GM12878 (cell line): ENCODE results near the gene NTRK1. TPM values are rescaled to one million over a fixed set of nuclear protein-coding genes. Genes with fewer than 3 reads are reported as not detected.
A peak's percentile ranks its signal among the peaks of the same experiment; 100 is the strongest.

Source experiments
- ATAC-seq: fragments of 200-7000 bp; cut with Tn5 transposase; 3 replicates; pipeline ENCODE4 v1.9.1; 2020; ENCODE audit warnings: mild to moderate bottlenecking, moderate library complexity
- BruUV-seq: library from RNA; stranded (reverse); fragments of 400-500 nt; replicated peaks from 2 replicates; lab custom pipeline; 2021; lab: Mats Ljungman, UMichigan
- CTCF ChIA-PET: fragments of 300-600 bp; sonication (Branson Sonifier 250); formaldehyde crosslinking; extraction: SDS; loops from one replicate; lab custom pipeline; 2021; ENCODE audit warnings: inconsistent platforms; lab: Yijun Ruan, JAX
- POLR2A ChIA-PET: fragments of 350-600 bp; formaldehyde crosslinking; extraction: SDS; loops from one replicate; lab custom pipeline; 2021; ENCODE audit warnings: inconsistent platforms; lab: Charles Lee
- RAD21 ChIA-PET: fragments of 300-600 bp; sonication (Branson Sonifier 250); formaldehyde crosslinking; loops from one replicate; lab custom pipeline; 2023; ENCODE audit warnings: antibody characterized with exemption; ENCODE audit not compliant: unreplicated experiment; lab: Charles Lee
- SMC1A ChIA-PET: fragments of 300-600 bp; sonication (Branson Sonifier 250); formaldehyde crosslinking; loops from one replicate; lab custom pipeline; 2023; ENCODE audit not compliant: unreplicated experiment, uncharacterized antibody; lab: Charles Lee
- DNase-seq: peaks from one replicate; pipeline ENCODE4 v3.0.0-alpha.2; 2011; ENCODE audit warnings: low read depth, low spot score
- FAIRE-seq: peaks from 3 replicates; lab custom pipeline; 2011; peaks lifted over from hg19 to GRCh38; lab: Jason Lieb, UNC
- H2AFZ ChIP-seq: 2 replicates; pipeline ENCODE4 v1.6.0; 2011; ENCODE audit warnings: low read depth, low read length, control low read depth; ENCODE audit not compliant: control insufficient read depth
- H3K27ac ChIP-seq: 2 replicates; pipeline ENCODE4 v1.5.1; 2011; ENCODE audit warnings: control low read depth; ENCODE audit not compliant: control insufficient read depth, insufficient read depth
- H3K27me3 ChIP-seq, 2 experiments: replicated peaks in 1 of 2; 2 replicates each; pipeline versions ENCODE4 v1.6.0 to v1.6.1; 2011; ENCODE audit warnings: low read length in 1 of 2; ENCODE audit not compliant: control insufficient read depth in 2 of 2, insufficient read depth in 2 of 2
- H3K36me3 ChIP-seq, 2 experiments: 2 replicates each; pipeline ENCODE4 v1.5.1; 2011; ENCODE audit warnings: low read length in 1 of 2; ENCODE audit not compliant: control insufficient read depth in 2 of 2, insufficient read depth in 2 of 2
- H3K4me1 ChIP-seq: 2 replicates; pipeline ENCODE4 v1.6.1; 2011; ENCODE audit warnings: mild to moderate bottlenecking, low read length, moderate library complexity, mixed read lengths; ENCODE audit not compliant: control insufficient read depth, insufficient read depth
- H3K4me2 ChIP-seq: 2 replicates; pipeline ENCODE4 v1.6.0; 2011; ENCODE audit warnings: control low read depth; ENCODE audit not compliant: control insufficient read depth, insufficient read depth
- H3K4me3 ChIP-seq: fragments of 200-600 bp; sonication (generic); 2 replicates; pipeline ENCODE4 v1.5.1; 2016
- H3K79me2 ChIP-seq: 2 replicates; pipeline ENCODE4 v1.6.0; 2011; ENCODE audit warnings: low read length; ENCODE audit not compliant: control insufficient read depth, insufficient read depth
- H3K9ac ChIP-seq: 2 replicates; pipeline ENCODE4 v1.8.0; 2011; ENCODE audit warnings: low read length, control low read depth, mixed read lengths; ENCODE audit not compliant: control insufficient read depth, insufficient read depth
- H3K9me3 ChIP-seq: replicated peaks from 3 replicates; pipeline ENCODE4 v1.5.1; 2011; ENCODE audit warnings: mild to moderate bottlenecking, low read length; ENCODE audit not compliant: control insufficient read depth, insufficient read depth
- H4K20me1 ChIP-seq: 2 replicates; pipeline ENCODE4 v1.6.0; 2011; ENCODE audit not compliant: control insufficient read depth, insufficient read depth
- BMI1 ChIP-seq: fragments of 450-650 bp; IDR thresholded peaks from 2 replicates; pipeline ENCODE4 v1.6.1; 2016; ENCODE audit warnings: mild to moderate bottlenecking, moderate library complexity, borderline replicate concordance
- CHD2 ChIP-seq: IDR thresholded peaks from 2 replicates; pipeline ENCODE4 v1.6.1; 2011; ENCODE audit warnings: low read depth, low read length, improper control_type of control experiment, borderline replicate concordance
- CHD4 ChIP-seq: fragments of 200-600 bp; sonication (generic); IDR thresholded peaks from 2 replicates; pipeline ENCODE4 v1.6.1; 2016; ENCODE audit warnings: mild to moderate bottlenecking
- FOXK2 ChIP-seq: fragments of 450-650 bp; IDR thresholded peaks from 2 replicates; pipeline ENCODE4 v1.6.1; 2017; ENCODE audit warnings: mild to moderate bottlenecking, moderate library complexity
- IRF4 ChIP-seq: IDR thresholded peaks from 2 replicates; pipeline ENCODE4 v1.6.1; 2011; ENCODE audit warnings: low read depth, low read length
- MEF2B ChIP-seq: fragments of 450-650 bp; IDR thresholded peaks from 2 replicates; pipeline ENCODE4 v1.6.1; 2018; ENCODE audit warnings: mild to moderate bottlenecking, moderate library complexity; ENCODE audit not compliant: partially characterized antibody, poor library complexity, severe bottlenecking
- PAX5 ChIP-seq: IDR thresholded peaks from 2 replicates; pipeline ENCODE4 v1.6.1; 2011; ENCODE audit warnings: low read depth, low read length, borderline replicate concordance
- POLR2AphosphoS2 ChIP-seq: IDR thresholded peaks from 2 replicates; pipeline ENCODE4 v1.6.1; 2011; ENCODE audit warnings: low read depth, mild to moderate bottlenecking, low read length, improper control_type of control experiment, moderate library complexity
- PRDM15 ChIP-seq: fragments of 450-650 bp; formaldehyde crosslinking; IDR thresholded peaks from 2 replicates; pipeline ENCODE4 v1.4.0; 2020; ENCODE audit warnings: mild to moderate bottlenecking, moderate library complexity
- RCOR1 ChIP-seq: conservative IDR thresholded peaks from 2 replicates; pipeline ENCODE4 v1.6.1; 2012; ENCODE audit warnings: low read depth, low read length, improper control_type of control experiment
- RELB ChIP-seq: fragments of 450-650 bp; IDR thresholded peaks from 2 replicates; pipeline ENCODE4 v1.6.1; 2017; ENCODE audit warnings: low read depth, mild to moderate bottlenecking, moderate library complexity
- RUNX3 ChIP-seq: IDR thresholded peaks from 2 replicates; pipeline ENCODE4 v1.6.1; 2012; ENCODE audit warnings: low read length, inconsistent platforms
- SREBF2 ChIP-seq: IDR thresholded peaks from 2 replicates; pipeline ENCODE4 v1.6.1; 2012; ENCODE audit warnings: mild to moderate bottlenecking, low read length
- USF2 ChIP-seq: IDR thresholded peaks from 2 replicates; pipeline ENCODE4 v1.6.1; 2011; ENCODE audit warnings: low read depth, low read length, improper control_type of control experiment, borderline replicate concordance
- WRNIP1 ChIP-seq: IDR thresholded peaks from 2 replicates; pipeline ENCODE4 v1.6.1; 2011; ENCODE audit warnings: low read depth, low read length, improper control_type of control experiment, borderline replicate concordance
- WGBS: methylation state at CpG from one replicate; pipeline ENCODE4 v1.1.6; 2016; ENCODE audit warnings: low lambda C conversion rate; ENCODE audit not compliant: insufficient replicate concordance, insufficient coverage; ENCODE audit errors: missing lambda C conversion rate; 5-methylcytosine and 5-hydroxymethylcytosine counted together
- in situ Hi-C: fragments of 300-500 bp; cut with MboI; formaldehyde crosslinking; loops from 9 replicates; pipeline ENCODE4 v1.14.3; 2018; ENCODE audit warnings: mixed read lengths
- intact Hi-C: fragments of 100-400 bp; cut with micrococcal nuclease; formaldehyde crosslinking; loops from one replicate; pipeline ENCODE4 v1.14.2; 2022; ENCODE audit not compliant: unreplicated experiment
- polyA plus RNA-seq, 11 experiments: library from polyadenylated mRNA; depleted of rRNA in 4 of 11; unstranded in 6 of 11; stranded (reverse) in 5 of 11; fragments of >200 nt; fragmentation: Nextera tagmentation in 4 of 11; fragmentation: Illumina TruSeq in 1 of 11; extraction: Ambion mirVana in 4 of 11; extraction: Trizol in 1 of 11; gene quantifications; 1 replicate in 1 of 11; 2 replicates in 10 of 11; pipeline versions ENCODE4 v1.2.1 to v1.2.3, GENCODE V29; 2011 to 2016; ENCODE audit warnings: inconsistent platforms in 2 of 11, missing spikeins in 2 of 11, low read depth in 1 of 11
- total RNA-seq, 4 experiments: library from RNA; depleted of rRNA in 3 of 4; stranded (reverse); fragments of >200 nt in 3 of 4; fragmentation: Illumina TruSeq in 1 of 4; extraction: Trizol in 1 of 4; gene quantifications; 2 replicates each; pipeline versions ENCODE4 v1.2.1 to v1.2.3, GENCODE V29; 2013 to 2021

The NTRK1 gene
- total and polyA plus RNA-seq, 10 of the 15 experiments (the other 5 are each of a cell fraction or from before 2014, with no cell fraction given), result 0.10 to 0.56 (median 0.40) TPM; not detected in 7

- TF ChIP-seq RELB (peak; percentile 65), CHD2 (no peak), SREBF2 (no peak), BMI1 (no peak), POLR2AphosphoS2 (no peak)
These were observed 43.9 kb upstream of the NTRK1 start, which contains the start of gene SH2D2A (continued) for GRCh38 chr1:156816561-156817328.

GRCh38 chr1:156821801-156822200 lies 38.9 kb upstream of the NTRK1 start:
- 30% methylated on average over 4 of the region's 4 CpGs for WGBS
- Histone ChIP-seq H3K9ac (no peak overlapping the region), H3K9me3 (no peaks in the 10 kb centered on the region), H2AFZ (no peak overlapping the region), H3K4me3 (no peak overlapping the region), H3K79me2 (no peaks in the 10 kb centered on the region), H3K4me2 (no peak overlapping the region), H3K36me3 (no peaks in the 10 kb centered on the region), H3K4me1 (peaks cover 4% of the 10 kb centered on the region), H3K27ac (no peak overlapping the region), H4K20me1 (no peaks in the 10 kb centered on the region), H3K27me3 (no peaks in the 10 kb centered on the region)
- ChIA-PET CTCF (interaction anchor here (0.7 to 3.6 kb wide), 9 partner anchors 9 to 132 kb away, joined by 3 to 14 read pairs (median 3); partner anchors contain the start of gene NTRK1), POLR2A (interaction anchor here (0.8 to 1.0 kb wide), 2 partner anchors 12 to 38 kb away, joined by 3 read pairs; no protein-coding TSS in a partner anchor), SMC1A (interaction anchor here (0.9 to 2.2 kb wide), 5 partner anchors 12 to 95 kb away, joined by 3 to 8 read pairs (median 3); no protein-coding TSS in a partner anchor), RAD21 (interaction anchor here (1.0 to 1.4 kb wide), 4 partner anchors 15 to 252 kb away, joined by 3 to 5 read pairs (median 4); no protein-coding TSS in a partner anchor)
- BruUV-seq, result no TSS peak
- intact Hi-C loops, result no loop called here
- in situ Hi-C loops, result no loop called here
- ATAC-seq, result no peak
- DNase-seq, result no peak
- no peak for FAIRE-seq
- TF ChIP-seq RUNX3 (no peak), RCOR1 (no peak), MEF2B (no peak), PRDM15 (CRISPR knock-in tag) (no peak), USF2 (no peak), PAX5 (no peak), IRF4 (no peak), FOXK2 (no peak), CHD4 (no peak), WRNIP1 (no peak)
